ENCODE data around the gene ZFP36L1. TPM values are rescaled to one million over a fixed set of nuclear protein-coding genes. Genes with fewer than 3 reads are reported as not detected.
A peak's percentile ranks its signal among the peaks of the same experiment; 100 is the strongest.

ZFP36L1 gene
- total and polyA plus RNA-seq, 2 of the 13 experiments (the other 11 are each of a cell fraction or from before 2014, with no cell fraction given) = 7.4 to 10.2 TPM

- TF ChIP-seq ARID4A (CRISPR knock-in tag; IDR thresholded peaks at IDR 0.05; ENCODE audit: borderline replicate concordance) (peak; percentile 83; the same call in 1 of the 2 replicates), MAF1 (CRISPR knock-in tag; IDR thresholded peaks at IDR 0.05; ENCODE audit: borderline replicate concordance) (no peak), ISL2 (CRISPR knock-in tag; IDR thresholded peaks at IDR 0.05) (peak; percentile 86), KDM1A (CRISPR knock-in tag; IDR thresholded peaks at IDR 0.05) (0 out of 2 replicates have a peak, but pooled peaks have one; percentile 14), TCF12 (IDR thresholded peaks at IDR 0.05) (no peak), TCF12 (CRISPR knock-in tag; IDR thresholded peaks at IDR 0.05) (peak; percentile 89), TMF1 (CRISPR knock-in tag; IDR thresholded peaks at IDR 0.05; ENCODE audit: low read depth) (0 out of 2 replicates have a peak, but pooled peaks have one; percentile 43), SIN3B (IDR thresholded peaks at IDR 0.05; ENCODE audit: low read length) (no peak), GTF3A (CRISPR knock-in tag; conservative IDR thresholded peaks at IDR 0.05) (no peak), SIN3A (IDR thresholded peaks at IDR 0.05; ENCODE audit: borderline replicate concordance, low read depth, low read length) (peak; percentile 4; the same call in 1 of the 2 replicates), ZNF792 (CRISPR knock-in tag; IDR thresholded peaks at IDR 0.05) (peak; percentile 81; the same call in 1 of the 2 replicates), HNF4G (IDR thresholded peaks at IDR 0.05; ENCODE audit: borderline replicate concordance, low read depth, low read length) (peak; percentile 90), HNF4G (CRISPR knock-in tag; IDR thresholded peaks at IDR 0.05; ENCODE audit: borderline replicate concordance, low read depth) (peak; percentile 88), FOXA1 (IDR thresholded peaks at IDR 0.05) (no peak), FOXA1 (CRISPR knock-in tag; IDR thresholded peaks at IDR 0.05) (peak; percentile 31; the same call in 1 of the 2 replicates), ZNF614 (CRISPR knock-in tag; IDR thresholded peaks at IDR 0.05; ENCODE audit: borderline replicate concordance) (peak; percentile 73; the same call in 1 of the 2 replicates), LBX2 (CRISPR knock-in tag; IDR thresholded peaks at IDR 0.05; ENCODE audit: borderline replicate concordance) (no peak), PHF21A (CRISPR knock-in tag; IDR thresholded peaks at IDR 0.05) (peak; percentile 89), BHLHE40 (IDR thresholded peaks at IDR 0.05; ENCODE audit: low read length) (peak; percentile 66; the same call in 1 of the 2 replicates), ZNF552 (CRISPR knock-in tag; IDR thresholded peaks at IDR 0.05; ENCODE audit: borderline replicate concordance) (peak; percentile 31; the same call in 1 of the 2 replicates), SOX6 (IDR thresholded peaks at IDR 0.05) (no peak), SOX6 (CRISPR knock-in tag; IDR thresholded peaks at IDR 0.05) (peak; percentile 90), KLF11 (CRISPR knock-in tag; IDR thresholded peaks at IDR 0.05) (peak; percentile 65; the same call in 1 of the 2 replicates), NR2F6 (IDR thresholded peaks at IDR 0.05) (peak; percentile 77), NR2F6 (CRISPR knock-in tag; IDR thresholded peaks at IDR 0.05) (peak; percentile 95), RELA (CRISPR knock-in tag; IDR thresholded peaks at IDR 0.05) (no peak), NAIF1 (CRISPR knock-in tag; IDR thresholded peaks at IDR 0.05; ENCODE audit: borderline replicate concordance) (no peak; the same call in 1 of the 2 replicates)
Observed at GRCh38 chr14:68784226-68784910, 8.5 kb downstream of the ZFP36L1 start (continued).

Measured in HepG2 (cell line).